Adrenal gland (tissue), 5 donors: ENCODE results near the gene LKAAEAR1.

Source experiments
- CTCF ChIP-seq, 6 experiments: fragments of 450-650 bp in 4 of 6; fragments of 200-600 bp in 2 of 6; sonication (generic) in 1 of 6; IDR thresholded peaks; 1 replicate in 5 of 6; 2 replicates in 1 of 6; pipeline versions ENCODE4 v1.5.1 to v1.8.0; 2016 to 2021; ENCODE audit warnings: antibody characterized with exemption in 6 of 6, mild to moderate bottlenecking in 2 of 6, moderate library complexity in 1 of 6
- POLR2A ChIP-seq, 2 donors: fragments of 450-650 bp; IDR thresholded peaks; one replicate each; pipeline ENCODE4 v1.6.1; 2017; ENCODE audit warnings: antibody characterized with exemption in 2 of 2, mild to moderate bottlenecking in 2 of 2, moderate library complexity in 1 of 2
- donor health status: DM: no; HTN: no; CAD: no.

GRCh38 chr20:64108731-64109681, 24.8 kb upstream of the LKAAEAR1 start:
- TF ChIP-seq POLR2A (IDR thresholded peaks at IDR 0.05) (no peak), CTCF (IDR thresholded peaks at IDR 0.05) (no peak)
